ENCODE measurements around the gene TRIP10. TPM values are rescaled to one million over a fixed set of nuclear protein-coding genes. Genes with fewer than 3 reads are reported as not detected.

Gene TRIP10
- total and polyA plus RNA-seq, 2 of the 8 experiments (the other 6 are each of a cell fraction or from before 2014, with no cell fraction given), result 27.8 to 69.5 TPM

GRCh38 chr19:6788896-6789295 is 49.4 kb downstream of the TRIP10 start:
- no peak overlapping the region for H3K14ac ChIP-seq (ENCODE audit: insufficient read length)
- ChIA-PET CTCF (ENCODE audit: partially characterized antibody) (interaction anchor here (0.6 kb wide), 1 partner anchor 27 kb away, joined by 4 read pairs; no protein-coding TSS in a partner anchor), POLR2A (ENCODE audit: partially characterized antibody) (no interaction called here)
- H3K4me1 ChIP-seq (replicated peaks in 1 of 4; ENCODE audit: control insufficient read depth in 3 of 4, insufficient read depth in 4 of 4, low read length in 3 of 4), result no peaks in the 10 kb centered on the region
- H3K18ac ChIP-seq (ENCODE audit: extremely low read depth, low read length), result no peak overlapping the region
- no peak overlapping the region for H4K91ac ChIP-seq (replicated peaks; ENCODE audit: insufficient read length, low read length)
- H3K4me3 ChIP-seq (ENCODE audit: extremely low read depth in 1 of 4, insufficient read depth in 2 of 4, low read depth in 3 of 4, low read length in 4 of 4), result no peak overlapping the region
- DNase-seq (ENCODE audit: low read depth in 1 of 2, low spot score in 2 of 2) (no peak), FAIRE-seq (no peak)
- H3K79me2 ChIP-seq (ENCODE audit: control insufficient read depth in 1 of 2, insufficient read depth in 2 of 2, low read length in 2 of 2), result no peaks in the 10 kb centered on the region
- H3K9ac ChIP-seq (replicated peaks in 1 of 4; ENCODE audit: extremely low read depth in 1 of 4, low read depth in 3 of 4, low read length in 3 of 4), result no peak overlapping the region
- H4K5ac ChIP-seq (ENCODE audit: insufficient read length, low read depth, low read length), result no peak overlapping the region
- H2BK5ac ChIP-seq (ENCODE audit: low read depth, low read length), result no peak overlapping the region
- TF ChIP-seq EGR1 (IDR thresholded peaks at IDR 0.05; ENCODE audit: borderline replicate concordance, low read depth, low read length) (no peak), JUND (IDR thresholded peaks at IDR 0.05; ENCODE audit: low read length) (no peak)
- TF ChIP-seq, protein P1, sequence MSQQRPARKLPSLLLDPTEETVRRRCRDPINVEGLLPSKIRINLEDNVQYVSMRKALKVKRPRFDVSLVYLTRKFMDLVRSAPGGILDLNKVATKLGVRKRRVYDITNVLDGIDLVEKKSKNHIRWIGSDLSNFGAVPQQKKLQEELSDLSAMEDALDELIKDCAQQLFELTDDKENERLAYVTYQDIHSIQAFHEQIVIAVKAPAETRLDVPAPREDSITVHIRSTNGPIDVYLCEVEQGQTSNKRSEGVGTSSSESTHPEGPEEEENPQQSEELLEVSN (IDR thresholded peaks at IDR 0.05), result no peak
- H3K9me3 ChIP-seq (ENCODE audit: insufficient read depth in 2 of 2, low read depth in 1 of 2, low read length in 1 of 2), result peaks cover 29 to 49% of the 10 kb centered on the region in 2 experiments
- H3K27me3 ChIP-seq (replicated peaks in 1 of 4; ENCODE audit: control insufficient read depth in 3 of 4, extremely low read depth in 1 of 4, insufficient read depth in 3 of 4, low read length in 3 of 4), result no peaks in the 10 kb centered on the region
- no peak overlapping the region for H2AK5ac ChIP-seq (ENCODE audit: low read depth, low read length)
- H3K4me2 ChIP-seq (ENCODE audit: insufficient read depth in 1 of 2, low read depth in 2 of 2, low read length in 2 of 2), result no peak overlapping the region
- no peaks in the 10 kb centered on the region for H3K23me2 ChIP-seq (ENCODE audit: low read depth, low read length)
- H4K8ac ChIP-seq (ENCODE audit: extremely low read depth, insufficient read depth, low read length), result no peak overlapping the region
- H3K36me3 ChIP-seq (ENCODE audit: control insufficient read depth in 2 of 4, insufficient read depth in 4 of 4, low read length in 3 of 4), result no peaks in the 10 kb centered on the region
- no peak overlapping the region for H3K56ac ChIP-seq (replicated peaks; ENCODE audit: insufficient read length, low read depth, low read length)
- no peaks in the 10 kb centered on the region for H4K20me1 ChIP-seq (replicated peaks in 1 of 2; ENCODE audit: control insufficient read depth in 1 of 2, insufficient read depth in 2 of 2, low read length in 2 of 2)
- H3K4ac ChIP-seq (replicated peaks; ENCODE audit: insufficient read length, low read depth, low read length), result no peak overlapping the region
- H2AFZ ChIP-seq (ENCODE audit: low read length), result no peak overlapping the region
- H2BK20ac ChIP-seq (ENCODE audit: low read length), result no peak overlapping the region
- no peak overlapping the region for H3K27ac ChIP-seq (ENCODE audit: low read depth, low read length)
- no peak overlapping the region for H2BK120ac ChIP-seq (replicated peaks; ENCODE audit: low read depth, low read length)
- no peak overlapping the region for H2BK15ac ChIP-seq (ENCODE audit: low read length)
- no peaks in the 10 kb centered on the region for H3K79me1 ChIP-seq (ENCODE audit: low read depth, low read length)
- 81% methylated on average over 3 of the region's 4 CpGs; no CpG with 5 or more reads in 1 of the 2 experiments for WGBS, 2 experiments (ENCODE audit: extremely low coverage in 1 of 2, insufficient coverage in 1 of 2, insufficient read length in 1 of 2, insufficient replicate concordance in 2 of 2, low coverage in 1 of 2, low lambda C conversion rate in 2 of 2, missing lambda C conversion rate in 1 of 2)
- no peak overlapping the region for H3K23ac ChIP-seq (ENCODE audit: insufficient read length)
- H2BK12ac ChIP-seq (ENCODE audit: low read depth, low read length), result no peak overlapping the region
